Left renal cortex interstitium (tissue), 4 donors: ENCODE results near the gene ZC3H18. TPM values are rescaled to one million over a fixed set of nuclear protein-coding genes. Genes with fewer than 3 reads are reported as not detected.

Experiments
- DNase-seq, 4 donors: peaks; one replicate each; pipeline ENCODE4 v3.0.0-alpha.2; 2013; ENCODE audit warnings: low read depth in 4 of 4, low spot score in 2 of 4, missing footprints in 1 of 4
- polyA plus RNA-seq, 4 donors: library from polyadenylated mRNA; unstranded; fragments of 120-200 nt; gene quantifications; one replicate each; pipeline ENCODE4 v1.2.1, GENCODE V29; 2013; ENCODE audit not compliant: insufficient read length in 4 of 4

Gene ZC3H18
- polyA plus RNA-seq, 4 donors, result 29.3 to 51.0 (median 44.5) TPM

GRCh38 chr16:88578446-88579313 lies 8.5 kb downstream of the ZC3H18 start:
- no peak for DNase-seq

- DNase-seq, result no peak
Observed at GRCh38 chr16:88580371-88580770, 10.2 kb downstream of the ZC3H18 start.

GRCh38 chr16:88581033-88581432 lies 10.8 kb downstream of the ZC3H18 start:
- no peak for DNase-seq

GRCh38 chr16:88582912-88583575 lies 12.8 kb downstream of the ZC3H18 start:
- no peak for DNase-seq

GRCh38 chr16:88584676-88585075 lies 14.5 kb downstream of the ZC3H18 start:
- DNase-seq, result no peak

- DNase-seq, result no peak
Observed at GRCh38 chr16:88585269-88585668, 15.1 kb downstream of the ZC3H18 start.

GRCh38 chr16:88585927-88586581 lies 15.9 kb downstream of the ZC3H18 start:
- DNase-seq, result no peak

- DNase-seq, result no peak
Observed at GRCh38 chr16:88588148-88588547, 17.9 kb downstream of the ZC3H18 start.

GRCh38 chr16:88588754-88589153 lies 18.6 kb downstream of the ZC3H18 start:
- no peak for DNase-seq

- no peak for DNase-seq
Observed at GRCh38 chr16:88589441-88589840, 19.2 kb downstream of the ZC3H18 start.

GRCh38 chr16:88591577-88592021 lies 21.4 kb downstream of the ZC3H18 start:
- no peak for DNase-seq

GRCh38 chr16:88593061-88593460 lies 22.9 kb downstream of the ZC3H18 start:
- no peak for DNase-seq

- DNase-seq, result no peak
Observed at GRCh38 chr16:88593489-88593888, 23.3 kb downstream of the ZC3H18 start.

GRCh38 chr16:88593910-88594309 lies 23.7 kb downstream of the ZC3H18 start:
- no peak for DNase-seq

GRCh38 chr16:88595101-88595500 lies 24.9 kb downstream of the ZC3H18 start:
- no peak for DNase-seq

- no peak for DNase-seq
Observed at GRCh38 chr16:88595921-88596320, 25.7 kb downstream of the ZC3H18 start.

GRCh38 chr16:88596483-88596882 lies 26.3 kb downstream of the ZC3H18 start:
- DNase-seq, result no peak

- no peak for DNase-seq
Observed at GRCh38 chr16:88597856-88598491, 27.8 kb downstream of the ZC3H18 start.

- DNase-seq, result no peak
Observed at GRCh38 chr16:88599092-88599733, 29.0 kb downstream of the ZC3H18 start.

- DNase-seq, result no peak
Observed at GRCh38 chr16:88599825-88600538, 29.8 kb downstream of the ZC3H18 start.
